Measurements from ENCODE around the gene KRT15. TPM values are rescaled to one million over a fixed set of nuclear protein-coding genes. Genes with fewer than 3 reads are reported as not detected.

KRT15 gene
- total and polyA plus RNA-seq, 9 of the 15 experiments (the other 6 are each of a cell fraction or from before 2014, with no cell fraction given), result 0.28 to 4.4 (median 0.56) TPM

DNA sequence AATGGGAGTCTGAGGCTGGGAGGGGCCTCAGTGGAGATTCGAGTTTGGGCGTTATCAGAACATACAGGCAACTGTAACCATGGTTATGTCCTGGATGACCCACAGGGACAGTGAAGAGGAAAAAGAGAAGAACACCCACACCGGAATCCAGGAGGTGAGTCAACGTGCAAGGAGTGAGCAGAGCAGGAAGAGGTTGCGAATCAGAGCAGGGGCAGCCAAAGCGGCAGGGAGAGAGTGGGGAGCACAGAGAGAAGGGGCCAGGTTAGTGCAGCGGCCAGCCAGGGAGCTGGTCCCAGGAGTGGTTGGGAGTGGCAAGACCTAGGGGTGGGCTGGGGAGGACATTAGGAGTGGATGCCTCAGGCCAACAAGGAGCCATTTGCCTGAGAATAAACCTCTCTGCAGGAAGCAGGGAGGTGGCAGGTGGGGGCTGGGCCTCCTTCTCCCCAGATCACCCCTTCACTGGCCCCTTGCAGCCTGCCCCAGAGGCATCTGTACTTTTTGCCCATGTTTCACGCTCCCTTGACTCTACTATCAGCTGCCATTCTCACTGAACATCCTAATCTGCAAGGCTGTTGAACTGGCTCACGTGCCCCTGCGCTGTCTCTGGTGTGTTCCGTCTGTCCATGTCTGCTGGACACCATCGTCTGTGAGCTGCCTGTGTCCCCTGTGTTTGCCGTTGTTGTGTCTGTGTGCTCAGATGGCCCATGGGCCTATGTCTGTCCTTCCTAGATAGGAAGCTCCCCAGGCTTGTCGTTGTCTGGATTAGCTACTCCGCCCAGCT is 18.4 kb downstream of the KRT15 start (continued):
- TF ChIP-seq YY1 (IDR thresholded peaks at IDR 0.05; ENCODE audit: borderline replicate concordance in 1 of 3, control insufficient read depth in 1 of 3, extremely low read depth in 1 of 3, insufficient read depth in 3 of 3, insufficient read length in 1 of 3, insufficient replicate concordance in 2 of 3, low read depth in 1 of 3, low read length in 2 of 3) (peak in 1 of 3 experiments; percentile 17), HDAC2 (IDR thresholded peaks at IDR 0.05) (peak; percentile 67; the same call in 1 of the 2 replicates), GABPA (tag; conservative IDR thresholded peaks at IDR 0.05; ENCODE audit: low read depth) (0 out of 2 replicates have a peak, but pooled peaks have one; percentile 33), ZEB2 (IDR thresholded peaks at IDR 0.05) (0 out of 2 replicates have a peak, but pooled peaks have one; percentile 81), ZNF41 (CRISPR knock-in tag; conservative IDR thresholded peaks at IDR 0.05) (no peak), POLR2G (IDR thresholded peaks at IDR 0.05; ENCODE audit: low read depth, low read length) (peak; percentile 56), USF1 (CRISPR knock-in tag; IDR thresholded peaks at IDR 0.05) (peak; percentile 57), RFX1 (IDR thresholded peaks at IDR 0.05) (peak; percentile 94), CREM (IDR thresholded peaks at IDR 0.05; ENCODE audit: low read depth) (peak; percentile 40; the same call in 1 of the 2 replicates), TBL1XR1 (IDR thresholded peaks at IDR 0.05; ENCODE audit: low read length in 2 of 2) (0 out of 4 replicates have a peak, but pooled peaks of 1 of the 2 experiments have one; percentile 33), ZNF175 (CRISPR knock-in tag; IDR thresholded peaks at IDR 0.05; ENCODE audit: low read depth) (no peak), FOSL1 (tag; conservative IDR thresholded peaks at IDR 0.05) (peak; percentile 86), RBFOX2 (IDR thresholded peaks at IDR 0.05; ENCODE audit: low read depth, low read length) (peak; percentile 68), MYNN (IDR thresholded peaks at IDR 0.05) (peak; percentile 72; the same call in 1 of the 2 replicates), MYNN (CRISPR knock-in tag; IDR thresholded peaks at IDR 0.05) (no peak)
- TF ChIP-seq, protein P1, sequence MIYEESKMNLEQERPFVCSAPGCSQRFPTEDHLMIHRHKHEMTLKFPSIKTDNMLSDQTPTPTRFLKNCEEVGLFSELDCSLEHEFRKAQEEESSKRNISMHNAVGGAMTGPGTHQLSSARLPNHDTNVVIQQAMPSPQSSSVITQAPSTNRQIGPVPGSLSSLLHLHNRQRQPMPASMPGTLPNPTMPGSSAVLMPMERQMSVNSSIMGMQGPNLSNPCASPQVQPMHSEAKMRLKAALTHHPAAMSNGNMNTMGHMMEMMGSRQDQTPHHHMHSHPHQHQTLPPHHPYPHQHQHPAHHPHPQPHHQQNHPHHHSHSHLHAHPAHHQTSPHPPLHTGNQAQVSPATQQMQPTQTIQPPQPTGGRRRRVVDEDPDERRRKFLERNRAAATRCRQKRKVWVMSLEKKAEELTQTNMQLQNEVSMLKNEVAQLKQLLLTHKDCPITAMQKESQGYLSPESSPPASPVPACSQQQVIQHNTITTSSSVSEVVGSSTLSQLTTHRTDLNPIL (CRISPR knock-in tag; IDR thresholded peaks at IDR 0.05), result no peak
- TF ChIP-seq, protein P2, sequence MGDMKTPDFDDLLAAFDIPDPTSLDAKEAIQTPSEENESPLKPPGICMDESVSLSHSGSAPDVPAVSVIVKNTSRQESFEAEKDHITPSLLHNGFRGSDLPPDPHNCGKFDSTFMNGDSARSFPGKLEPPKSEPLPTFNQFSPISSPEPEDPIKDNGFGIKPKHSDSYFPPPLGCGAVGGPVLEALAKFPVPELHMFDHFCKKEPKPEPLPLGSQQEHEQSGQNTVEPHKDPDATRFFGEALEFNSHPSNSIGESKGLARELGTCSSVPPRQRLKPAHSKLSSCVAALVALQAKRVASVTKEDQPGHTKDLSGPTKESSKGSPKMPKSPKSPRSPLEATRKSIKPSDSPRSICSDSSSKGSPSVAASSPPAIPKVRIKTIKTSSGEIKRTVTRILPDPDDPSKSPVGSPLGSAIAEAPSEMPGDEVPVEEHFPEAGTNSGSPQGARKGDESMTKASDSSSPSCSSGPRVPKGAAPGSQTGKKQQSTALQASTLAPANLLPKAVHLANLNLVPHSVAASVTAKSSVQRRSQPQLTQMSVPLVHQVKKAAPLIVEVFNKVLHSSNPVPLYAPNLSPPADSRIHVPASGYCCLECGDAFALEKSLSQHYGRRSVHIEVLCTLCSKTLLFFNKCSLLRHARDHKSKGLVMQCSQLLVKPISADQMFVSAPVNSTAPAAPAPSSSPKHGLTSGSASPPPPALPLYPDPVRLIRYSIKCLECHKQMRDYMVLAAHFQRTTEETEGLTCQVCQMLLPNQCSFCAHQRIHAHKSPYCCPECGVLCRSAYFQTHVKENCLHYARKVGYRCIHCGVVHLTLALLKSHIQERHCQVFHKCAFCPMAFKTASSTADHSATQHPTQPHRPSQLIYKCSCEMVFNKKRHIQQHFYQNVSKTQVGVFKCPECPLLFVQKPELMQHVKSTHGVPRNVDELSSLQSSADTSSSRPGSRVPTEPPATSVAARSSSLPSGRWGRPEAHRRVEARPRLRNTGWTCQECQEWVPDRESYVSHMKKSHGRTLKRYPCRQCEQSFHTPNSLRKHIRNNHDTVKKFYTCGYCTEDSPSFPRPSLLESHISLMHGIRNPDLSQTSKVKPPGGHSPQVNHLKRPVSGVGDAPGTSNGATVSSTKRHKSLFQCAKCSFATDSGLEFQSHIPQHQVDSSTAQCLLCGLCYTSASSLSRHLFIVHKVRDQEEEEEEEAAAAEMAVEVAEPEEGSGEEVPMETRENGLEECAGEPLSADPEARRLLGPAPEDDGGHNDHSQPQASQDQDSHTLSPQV (IDR thresholded peaks at IDR 0.05), result peak; percentile 10
